GM21447 (cell line): ENCODE data around the gene TTC22.
"Not testable (repeated sequence)": the region's sequence is repeated elsewhere in the genome, so short reads cannot be mapped to it uniquely, and the experiment has no call there.

Experiments
- ATAC-seq: cut with Tn5 transposase; IDR thresholded peaks from one replicate; pipeline ENCODE4 v1.9.1; 2021; ENCODE audit not compliant: unreplicated experiment

TTC22 gene

GRCh38 chr1:54787604-54788003 is 13.5 kb downstream of the TTC22 start:
- ATAC-seq = no peak

- ATAC-seq = no peak
Measured at GRCh38 chr1:54786778-54787177, 14.3 kb downstream of the TTC22 start.

- ATAC-seq = no peak
Measured at GRCh38 chr1:54784066-54784465, 17.1 kb downstream of the TTC22 start.

GRCh38 chr1:54782588-54782987 is 18.5 kb downstream of the TTC22 start:
- no peak for ATAC-seq

- no peak for ATAC-seq
Measured at GRCh38 chr1:54782156-54782555, 19.0 kb downstream of the TTC22 start.

- no peak for ATAC-seq
Measured at GRCh38 chr1:54781023-54781723, 19.9 kb downstream of the TTC22 start.

- no peak for ATAC-seq
Measured at GRCh38 chr1:54777431-54777830, 23.7 kb downstream of the TTC22 start.

GRCh38 chr1:54777011-54777410 is 24.1 kb downstream of the TTC22 start:
- ATAC-seq = no peak

GRCh38 chr1:54775828-54776721 is 25.0 kb downstream of the TTC22 start:
- ATAC-seq = not testable (repeated sequence)

GRCh38 chr1:54774820-54775498 is 26.2 kb downstream of the TTC22 start:
- no peak for ATAC-seq

GRCh38 chr1:54772951-54773350 is 28.2 kb downstream of the TTC22 start:
- no peak for ATAC-seq

- ATAC-seq = no peak
Measured at GRCh38 chr1:54768093-54768492, 33.0 kb downstream of the TTC22 start.

- ATAC-seq = no peak
Measured at GRCh38 chr1:54767526-54767925, 33.6 kb downstream of the TTC22 start.

- ATAC-seq = no peak
Measured at GRCh38 chr1:54766726-54767125, 34.4 kb downstream of the TTC22 start.

- peak; percentile 11 for ATAC-seq
Measured at GRCh38 chr1:54764922-54765561, 36.1 kb downstream of the TTC22 start.

GRCh38 chr1:54764133-54764921 is 36.8 kb downstream of the TTC22 start, which contains the start of gene PARS2:
TSS of gene PARS2 (minus strand) at chr1:54764523. CDS start at chr1:54759161, 5,362 bp downstream.
- ATAC-seq = peak; percentile 92

GRCh38 chr1:54763816-54764132 is 37.3 kb downstream of the TTC22 start:
- peak; percentile 3 for ATAC-seq

- no peak for ATAC-seq
Measured at GRCh38 chr1:54758678-54759348, 42.3 kb downstream of the TTC22 start.

- no peak for ATAC-seq
Measured at GRCh38 chr1:54757833-54758232, 43.3 kb downstream of the TTC22 start.
